Tibial artery (tissue), 4 donors: ENCODE measurements around the gene C1orf74.

ENCODE experiments used
- DNase-seq, 2 donors: peaks; one replicate each; pipeline ENCODE4 v3.0.0-alpha.2; 2019
- H3K27ac ChIP-seq, 2 donors: fragments of 200-600 bp; sonication (generic) in 1 of 2; 1 replicate in 1 of 2; 2 replicates in 1 of 2; pipeline ENCODE4 v1.5.1; 2018 to 2019; ENCODE audit warnings: mild to moderate bottlenecking in 1 of 2
- H3K27me3 ChIP-seq, 2 donors: fragments of 200-600 bp; sonication (generic) in 1 of 2; one replicate each; pipeline versions ENCODE4 v1.5.1 to v1.6.0; 2016 to 2019
- H3K36me3 ChIP-seq, 3 donors: fragments of 200-600 bp; sonication (generic) in 2 of 3; one replicate each; pipeline ENCODE4 v1.5.1; 2016 to 2019; ENCODE audit warnings: mild to moderate bottlenecking in 2 of 3
- H3K4me1 ChIP-seq, 4 donors: fragments of 200-600 bp; sonication (generic) in 2 of 4; 1 replicate in 3 of 4; 2 replicates in 1 of 4; pipeline ENCODE4 v1.5.1; 2016 to 2019
- H3K4me3 ChIP-seq, 2 donors: fragments of 200-600 bp; sonication (generic) in 1 of 2; 1 replicate in 1 of 2; 2 replicates in 1 of 2; pipeline ENCODE4 v1.5.1; 2018 to 2019; ENCODE audit warnings: mild to moderate bottlenecking in 2 of 2
- H3K9me3 ChIP-seq, 3 donors: fragments of 200-600 bp; sonication (generic) in 1 of 3; one replicate each; pipeline ENCODE4 v1.5.1; 2016 to 2019
- CTCF ChIP-seq, 2 experiments: fragments of 200-600 bp in 1 of 2; fragments of 450-650 bp in 1 of 2; IDR thresholded peaks; one replicate each; pipeline ENCODE4 v1.5.1; 2017 to 2019; ENCODE audit warnings: antibody characterized with exemption in 2 of 2, mild to moderate bottlenecking in 1 of 2, moderate library complexity in 1 of 2
- intact Hi-C: fragments of 100-400 bp; cut with DNase I; formaldehyde crosslinking; loops from one replicate; pipeline ENCODE4 v1.15.0; 2023; ENCODE audit warnings: low total_unique reads

The C1orf74 gene

DNA sequence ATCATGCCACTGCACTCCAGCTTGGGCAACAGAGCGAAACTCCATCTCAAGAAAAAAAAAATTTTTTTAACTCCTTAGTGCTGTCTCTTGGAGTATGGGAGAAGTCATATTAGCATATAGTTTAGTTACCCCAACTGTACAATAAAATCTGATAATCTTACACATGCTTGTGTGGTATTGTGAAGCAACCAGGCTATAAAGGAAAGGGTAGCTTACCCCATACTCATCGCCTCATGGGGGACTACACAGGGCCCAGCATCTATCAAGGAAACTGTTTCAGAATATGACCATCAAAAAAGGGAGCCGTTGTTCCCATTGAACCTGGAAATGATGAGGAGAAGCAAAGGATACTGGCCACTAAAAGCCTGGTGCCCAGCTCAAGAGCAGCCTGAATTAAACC is 31.5 kb downstream of the C1orf74 start:
- no peak for TF ChIP-seq CTCF (IDR thresholded peaks at IDR 0.05)
- Histone ChIP-seq H3K4me1 (peaks cover 0 to 4% (median 3%) of the 10 kb centered on the region in 4 donors), H3K9me3 (no peaks in the 10 kb centered on the region), H3K27me3 (no peaks in the 10 kb centered on the region), H3K27ac (no peak overlapping the region), H3K36me3 (no peaks in the 10 kb centered on the region), H3K4me3 (no peak overlapping the region)
- no peak for DNase-seq
- intact Hi-C loops = no loop called here

- no peak for DNase-seq
- Histone ChIP-seq H3K4me1 (peaks cover 0 to 9% (median 6%) of the 10 kb centered on the region in 4 donors), H3K9me3 (no peaks in the 10 kb centered on the region), H3K4me3 (no peak overlapping the region), H3K27me3 (no peaks in the 10 kb centered on the region), H3K36me3 (no peaks in the 10 kb centered on the region), H3K27ac (no peak overlapping the region)
- intact Hi-C loops = no loop called here
- TF ChIP-seq CTCF (IDR thresholded peaks at IDR 0.05) = no peak
Measured at GRCh38 chr1:209751627-209752231, 32.6 kb downstream of the C1orf74 start.

DNA sequence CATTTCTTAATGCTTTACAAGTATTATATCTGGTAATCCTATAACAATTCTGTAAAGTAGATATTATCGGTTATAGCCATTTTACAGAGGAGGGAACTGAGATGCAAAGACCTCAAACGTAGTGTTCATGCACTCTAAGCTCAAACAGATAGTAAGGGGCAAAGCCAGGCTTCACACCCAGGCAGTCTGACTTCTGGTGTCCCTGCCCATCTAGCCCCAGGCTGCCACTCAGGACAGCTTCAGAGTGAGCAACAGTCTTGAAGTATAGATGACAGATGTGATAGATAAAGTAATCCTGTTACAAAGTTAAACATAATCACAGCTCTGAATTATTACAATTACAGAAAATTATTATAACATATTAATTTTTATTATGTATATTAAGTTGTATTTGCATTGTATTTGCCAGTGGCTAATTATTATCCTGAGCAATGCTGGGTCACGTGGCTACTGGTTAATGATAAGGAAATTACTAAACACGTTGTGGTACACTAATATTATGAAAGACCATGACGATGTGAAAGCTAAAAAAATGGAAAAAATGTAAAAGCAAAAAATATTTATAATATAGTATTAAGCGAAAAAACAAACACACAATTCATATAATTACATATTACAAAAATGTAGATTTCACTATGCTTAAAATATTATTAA is 34.6 kb downstream of the C1orf74 start:
- Histone ChIP-seq H3K9me3 (no peaks in the 10 kb centered on the region), H3K4me1 (peaks cover 0 to 9% (median 6%) of the 10 kb centered on the region in 4 donors), H3K36me3 (no peaks in the 10 kb centered on the region), H3K4me3 (no peak overlapping the region), H3K27me3 (no peaks in the 10 kb centered on the region), H3K27ac (no peak overlapping the region)
- DNase-seq = no peak
- no peak for TF ChIP-seq CTCF (IDR thresholded peaks at IDR 0.05)
- intact Hi-C loops = loop anchor here (10.0 kb wide), 1 partner anchor 175 kb away; no protein-coding TSS in a partner anchor

DNA sequence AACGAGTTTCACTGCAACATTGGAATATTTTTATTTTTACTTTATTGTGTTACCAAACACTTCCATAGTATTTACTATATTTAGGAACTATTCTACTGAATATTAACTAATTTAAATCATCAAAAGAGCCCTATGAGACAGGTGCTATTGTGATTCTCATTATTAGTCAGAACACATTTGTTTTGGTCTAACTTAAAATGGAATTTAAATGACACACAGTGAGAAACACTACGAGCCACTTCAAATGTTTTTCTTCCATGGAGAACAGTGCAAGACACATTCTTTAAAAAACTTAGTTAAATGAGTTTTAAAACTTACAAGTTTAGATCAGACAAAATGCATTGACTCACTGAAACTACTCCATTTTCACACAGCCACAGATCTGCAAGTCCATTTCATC is 35.2 kb downstream of the C1orf74 start:
- Histone ChIP-seq H3K9me3 (no peaks in the 10 kb centered on the region), H3K27ac (no peak overlapping the region), H3K4me1 (peaks cover 0 to 9% (median 6%) of the 10 kb centered on the region in 4 donors), H3K4me3 (no peak overlapping the region), H3K36me3 (no peaks in the 10 kb centered on the region), H3K27me3 (no peaks in the 10 kb centered on the region)
- TF ChIP-seq CTCF (IDR thresholded peaks at IDR 0.05) = no peak
- intact Hi-C loops = loop anchor here (10.0 kb wide), 1 partner anchor 174 kb away; no protein-coding TSS in a partner anchor
- no peak for DNase-seq

DNA sequence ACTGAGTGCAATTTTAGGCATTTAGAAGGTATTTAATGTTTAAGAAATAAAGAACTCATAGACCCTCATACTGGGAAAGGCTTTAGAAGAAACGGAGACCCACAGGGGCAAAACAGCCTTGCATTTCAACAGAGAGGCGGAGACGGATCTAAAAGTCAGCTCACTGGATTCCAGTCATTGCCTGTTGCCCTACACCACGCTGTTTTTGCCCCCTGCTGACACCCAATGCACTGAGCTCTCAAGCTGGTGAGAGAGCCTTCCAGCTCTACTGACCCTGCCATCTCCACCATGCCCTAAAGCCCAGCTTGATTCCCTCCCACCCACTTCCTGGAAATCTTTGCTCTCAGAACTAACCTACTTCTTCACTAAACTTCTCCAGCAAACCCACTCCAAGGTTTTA is 35.7 kb downstream of the C1orf74 start:
- intact Hi-C loops = loop anchor here (10.0 kb wide), 1 partner anchor 174 kb away; no protein-coding TSS in a partner anchor
- no peak for TF ChIP-seq CTCF (IDR thresholded peaks at IDR 0.05)
- Histone ChIP-seq H3K4me1 (peaks cover 0 to 9% (median 6%) of the 10 kb centered on the region in 4 donors), H3K4me3 (no peak overlapping the region), H3K27me3 (no peaks in the 10 kb centered on the region), H3K9me3 (no peaks in the 10 kb centered on the region), H3K27ac (no peak overlapping the region), H3K36me3 (no peaks in the 10 kb centered on the region)
- no peak for DNase-seq
